Hepatocyte (in vitro differentiated cells): Measurements from ENCODE around the gene GPR3. TPM values are rescaled to one million over a fixed set of nuclear protein-coding genes. Genes with fewer than 3 reads are reported as not detected.

ENCODE experiments used
- DNase-seq: peaks from one replicate; pipeline ENCODE4 v3.0.0-alpha.2; 2016; ENCODE audit warnings: low spot score
- H2AFZ ChIP-seq: fragments of 200-600 bp; sonication (generic); 2 replicates; pipeline ENCODE4 v1.6.0; 2016; ENCODE audit warnings: antibody characterized with exemption, mild to moderate bottlenecking
- H3K27ac ChIP-seq: fragments of 200-600 bp; sonication (generic); 2 replicates; pipeline ENCODE4 v1.5.1; 2016; ENCODE audit warnings: mild to moderate bottlenecking
- H3K27me3 ChIP-seq: fragments of 200-600 bp; sonication (generic); 2 replicates; pipeline ENCODE4 v1.6.1; 2016
- H3K36me3 ChIP-seq: fragments of 200-600 bp; sonication (generic); replicated peaks from 2 replicates; pipeline ENCODE4 v1.5.1; 2016; ENCODE audit warnings: low read depth; ENCODE audit not compliant: insufficient read depth
- H3K4me1 ChIP-seq: fragments of 200-600 bp; sonication (generic); 2 replicates; pipeline ENCODE4 v1.5.1; 2016; ENCODE audit warnings: mild to moderate bottlenecking, moderate library complexity; ENCODE audit not compliant: insufficient read depth
- H3K4me2 ChIP-seq: fragments of 200-600 bp; sonication (generic); 2 replicates; pipeline ENCODE4 v1.6.0; 2016
- H3K4me3 ChIP-seq: fragments of 200-600 bp; sonication (generic); 2 replicates; pipeline ENCODE4 v1.5.1; 2016; ENCODE audit warnings: mild to moderate bottlenecking
- H3K79me2 ChIP-seq: fragments of 200-600 bp; sonication (generic); 2 replicates; pipeline ENCODE4 v1.6.0; 2017; ENCODE audit warnings: mild to moderate bottlenecking
- H3K9me2 ChIP-seq: fragments of 200-600 bp; sonication (generic); replicated peaks from 2 replicates; pipeline ENCODE4 v1.6.0; 2017; ENCODE audit warnings: mild to moderate bottlenecking; ENCODE audit not compliant: insufficient read depth
- H3K9me3 ChIP-seq: fragments of 200-600 bp; sonication (generic); 2 replicates; pipeline ENCODE4 v1.5.1; 2016; ENCODE audit warnings: low read depth, mild to moderate bottlenecking
- H4K20me1 ChIP-seq: fragments of 200-600 bp; sonication (generic); 2 replicates; pipeline ENCODE4 v1.6.0; 2016; ENCODE audit warnings: mild to moderate bottlenecking; ENCODE audit not compliant: insufficient read depth, poor library complexity, severe bottlenecking
- EZH2 ChIP-seq: fragments of 200-600 bp; sonication (generic); IDR thresholded peaks from 2 replicates; pipeline ENCODE4 v1.6.1; 2016; ENCODE audit warnings: antibody characterized with exemption, mild to moderate bottlenecking, borderline replicate concordance
- EZH2phosphoT487 ChIP-seq: fragments of 200-600 bp; sonication (generic); IDR thresholded peaks from one replicate; pipeline ENCODE4 v1.6.1; 2018; ENCODE audit warnings: antibody characterized with exemption, mild to moderate bottlenecking, low read depth, moderate library complexity; ENCODE audit not compliant: unreplicated experiment, severe bottlenecking
- WGBS: methylation state at CpG from one replicate; pipeline ENCODE4 v1.1.6; 2016; ENCODE audit warnings: low lambda C conversion rate; ENCODE audit errors: missing lambda C conversion rate; 5-methylcytosine and 5-hydroxymethylcytosine counted together
- polyA plus RNA-seq: library from polyadenylated mRNA; unstranded; fragments of >200 nt; fragmentation: Nextera tagmentation; extraction: Ambion mirVana; gene quantifications from 2 replicates; pipeline ENCODE4 v1.2.1, GENCODE V29; 2016
- total RNA-seq: library from RNA; depleted of rRNA; stranded (reverse); fragments of >200 nt; gene quantifications from 2 replicates; pipeline ENCODE4 v1.2.3, GENCODE V29; 2014
- TF ChIP-seq, protein P1 (sequence below): fragments of 200-600 bp; sonication (generic); IDR thresholded peaks from 2 replicates; pipeline ENCODE4 v1.5.1; 2016; ENCODE audit warnings: antibody characterized with exemption, mild to moderate bottlenecking; ENCODE audit not compliant: poor library complexity

GPR3 gene
- total and polyA plus RNA-seq, 2 experiments from 2014 or later, result 0.47 to 2.2 TPM

DNA sequence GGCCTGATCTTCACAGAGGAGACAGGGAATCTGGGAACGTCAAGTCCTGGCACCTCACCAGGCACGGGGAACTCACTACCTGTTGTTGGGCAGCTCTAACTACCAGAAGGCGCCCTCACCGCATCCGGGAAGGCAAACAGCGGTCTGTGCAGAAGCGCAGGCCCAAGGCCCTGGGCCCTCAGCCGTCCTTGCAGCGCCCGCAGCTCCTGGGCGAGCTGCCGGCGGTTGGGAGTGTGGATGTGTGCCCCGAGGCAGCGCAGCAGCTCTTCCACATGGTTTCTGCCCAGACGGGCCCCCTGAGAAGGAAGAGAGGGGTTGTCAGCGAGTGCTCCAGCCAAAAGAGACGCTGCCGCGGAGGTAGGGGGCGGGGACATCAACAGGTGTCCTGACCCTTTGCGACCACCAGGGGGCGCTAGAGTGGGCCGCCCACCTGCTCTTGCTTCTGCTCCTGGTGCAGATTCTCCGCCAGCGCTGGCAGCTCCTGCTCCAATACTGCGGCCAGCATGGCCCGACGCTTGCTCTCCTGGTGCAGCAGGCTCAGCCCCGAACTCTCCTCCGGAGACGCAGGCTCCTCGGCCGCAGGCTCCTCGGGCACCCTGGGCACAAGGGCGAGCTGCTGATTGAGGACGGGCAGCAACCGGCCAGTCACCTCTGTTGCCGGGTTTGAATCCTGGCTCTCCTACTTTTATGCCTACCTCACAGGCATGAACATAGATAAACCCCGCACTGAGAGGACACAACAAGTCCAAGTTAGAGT, 35.0 kb upstream of the GPR3 start:
- TF ChIP-seq, protein P1, sequence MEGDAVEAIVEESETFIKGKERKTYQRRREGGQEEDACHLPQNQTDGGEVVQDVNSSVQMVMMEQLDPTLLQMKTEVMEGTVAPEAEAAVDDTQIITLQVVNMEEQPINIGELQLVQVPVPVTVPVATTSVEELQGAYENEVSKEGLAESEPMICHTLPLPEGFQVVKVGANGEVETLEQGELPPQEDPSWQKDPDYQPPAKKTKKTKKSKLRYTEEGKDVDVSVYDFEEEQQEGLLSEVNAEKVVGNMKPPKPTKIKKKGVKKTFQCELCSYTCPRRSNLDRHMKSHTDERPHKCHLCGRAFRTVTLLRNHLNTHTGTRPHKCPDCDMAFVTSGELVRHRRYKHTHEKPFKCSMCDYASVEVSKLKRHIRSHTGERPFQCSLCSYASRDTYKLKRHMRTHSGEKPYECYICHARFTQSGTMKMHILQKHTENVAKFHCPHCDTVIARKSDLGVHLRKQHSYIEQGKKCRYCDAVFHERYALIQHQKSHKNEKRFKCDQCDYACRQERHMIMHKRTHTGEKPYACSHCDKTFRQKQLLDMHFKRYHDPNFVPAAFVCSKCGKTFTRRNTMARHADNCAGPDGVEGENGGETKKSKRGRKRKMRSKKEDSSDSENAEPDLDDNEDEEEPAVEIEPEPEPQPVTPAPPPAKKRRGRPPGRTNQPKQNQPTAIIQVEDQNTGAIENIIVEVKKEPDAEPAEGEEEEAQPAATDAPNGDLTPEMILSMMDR, result peak; percentile 90
- no peak for TF ChIP-seq EZH2
- no peak for TF ChIP-seq EZH2phosphoT487
- no peaks in the 10 kb centered on the region for H3K9me2 ChIP-seq
- no peak overlapping the region for H2AFZ ChIP-seq
- DNase-seq, result peak; percentile 77
- H4K20me1 ChIP-seq, result no peaks in the 10 kb centered on the region
- H3K27me3 ChIP-seq, result no peaks in the 10 kb centered on the region
- H3K27ac ChIP-seq, result no peak overlapping the region
- WGBS, result 39% methylated on average over 40 of the region's 40 CpGs
- H3K4me2 ChIP-seq, result peak overlapping the region; percentile 74
- no peaks in the 10 kb centered on the region for H3K9me3 ChIP-seq
- no peak overlapping the region for H3K4me3 ChIP-seq
- H3K36me3 ChIP-seq, result no peaks in the 10 kb centered on the region
- no peaks in the 10 kb centered on the region for H3K79me2 ChIP-seq
- H3K4me1 ChIP-seq, result no peaks in the 10 kb centered on the region

DNA sequence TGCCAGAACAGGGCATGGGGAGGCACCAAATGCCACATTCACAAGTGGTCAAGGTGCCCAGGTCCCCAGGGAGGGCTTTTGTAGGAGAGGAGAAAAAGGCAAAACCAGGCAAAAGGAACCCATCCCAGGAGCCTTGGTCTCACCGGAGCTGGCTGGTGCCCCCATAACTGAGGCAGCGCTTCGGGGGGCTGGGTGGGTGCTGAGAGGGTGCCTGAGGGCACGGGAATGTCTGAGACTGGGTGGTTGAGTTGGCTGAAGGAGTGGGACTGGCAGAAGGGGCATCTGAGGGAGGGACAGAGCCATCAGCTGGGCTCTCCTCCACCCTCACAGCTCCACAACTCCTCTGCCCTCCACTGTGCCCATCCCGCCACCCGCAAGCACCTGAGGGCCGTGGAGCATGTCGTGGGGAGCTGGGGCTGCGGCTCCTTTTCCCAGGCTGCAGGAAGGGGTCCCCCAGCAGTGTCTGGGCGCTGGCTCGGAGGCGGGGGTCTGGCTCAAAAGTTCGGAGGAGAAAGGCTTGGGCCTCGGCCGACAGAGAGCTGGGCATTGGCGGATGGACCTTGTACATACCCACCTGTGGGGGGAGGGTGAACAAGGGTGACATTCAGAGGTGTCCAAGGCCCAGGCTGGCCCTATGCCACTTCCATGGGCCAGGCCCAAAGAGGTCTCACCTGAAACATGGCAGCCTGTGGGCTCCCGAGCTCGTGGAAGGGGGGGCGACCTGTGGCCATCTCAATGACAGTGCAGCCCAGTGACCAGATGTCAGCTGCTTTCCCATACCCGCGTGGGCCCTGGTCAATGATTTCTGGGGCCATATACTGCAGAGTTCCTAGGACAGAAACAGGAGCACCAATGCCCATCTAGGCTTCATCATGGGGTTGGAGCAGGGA, 34.1 kb upstream of the GPR3 start:
- 96% methylated on average over 21 of the region's 21 CpGs for WGBS
- no peak for DNase-seq
- Histone ChIP-seq H3K4me1 (no peaks in the 10 kb centered on the region), H3K4me3 (no peak overlapping the region), H3K36me3 (no peaks in the 10 kb centered on the region), H3K27ac (no peak overlapping the region), H3K9me3 (no peaks in the 10 kb centered on the region), H3K9me2 (no peaks in the 10 kb centered on the region), H3K79me2 (no peaks in the 10 kb centered on the region), H2AFZ (no peak overlapping the region), H3K27me3 (no peaks in the 10 kb centered on the region), H4K20me1 (no peaks in the 10 kb centered on the region), H3K4me2 (no peak overlapping the region)
- no peak for TF ChIP-seq EZH2

DNA sequence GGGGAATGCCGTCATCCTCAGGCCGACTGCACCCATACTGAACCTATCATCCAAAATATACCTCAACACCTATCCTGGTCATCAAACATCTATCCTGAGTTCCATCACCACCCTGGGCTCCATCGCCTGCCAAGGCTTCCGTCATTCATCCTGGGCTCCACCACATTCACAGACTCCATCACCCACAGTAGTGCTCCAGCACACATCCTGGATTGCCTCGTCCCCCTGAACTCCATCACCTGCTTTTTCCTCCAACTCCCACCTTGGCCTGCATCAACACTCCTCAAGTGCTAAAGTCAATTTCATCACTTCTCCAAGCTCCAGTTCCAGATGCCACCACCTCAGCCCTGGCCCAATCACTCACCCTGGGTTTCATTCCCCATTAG, 33.5 kb upstream of the GPR3 start:
- Histone ChIP-seq H3K79me2 (no peaks in the 10 kb centered on the region), H2AFZ (no peak overlapping the region), H4K20me1 (no peaks in the 10 kb centered on the region), H3K27me3 (no peaks in the 10 kb centered on the region), H3K9me3 (no peaks in the 10 kb centered on the region), H3K27ac (no peak overlapping the region), H3K4me1 (no peaks in the 10 kb centered on the region), H3K4me3 (no peak overlapping the region), H3K36me3 (no peaks in the 10 kb centered on the region), H3K9me2 (no peaks in the 10 kb centered on the region), H3K4me2 (no peak overlapping the region)
- no peak for DNase-seq
- no peak for TF ChIP-seq EZH2phosphoT487
- TF ChIP-seq, protein P1, result no peak
- no peak for TF ChIP-seq EZH2
- WGBS, result 98% methylated on average over 5 of the region's 5 CpGs

DNA sequence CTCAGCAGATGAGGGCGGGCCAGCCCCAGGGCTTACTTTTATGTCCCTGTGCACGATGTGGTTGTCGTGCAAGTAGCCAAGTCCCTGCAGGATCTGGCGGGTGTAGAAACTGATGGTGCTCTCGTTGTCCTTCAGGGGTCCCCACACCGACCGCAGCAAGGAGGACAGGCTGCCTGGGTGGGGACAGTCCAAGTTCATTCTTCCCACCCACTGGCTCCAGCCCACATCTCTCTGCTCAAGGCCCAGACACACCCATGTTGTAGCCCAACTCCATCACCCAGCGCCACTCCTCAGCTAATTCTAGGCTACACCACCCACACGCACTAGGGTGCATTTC, 32.6 kb upstream of the GPR3 start:
- H3K79me2 ChIP-seq, result no peaks in the 10 kb centered on the region
- 48% methylated on average over 9 of the region's 9 CpGs for WGBS
- no peaks in the 10 kb centered on the region for H3K4me1 ChIP-seq
- TF ChIP-seq EZH2phosphoT487, result no peak
- TF ChIP-seq, protein P1, result no peak
- no peak for TF ChIP-seq EZH2
- H3K4me3 ChIP-seq, result no peak overlapping the region
- H3K4me2 ChIP-seq, result peak overlapping the region; percentile 97
- DNase-seq, result no peak
- H3K27me3 ChIP-seq, result no peaks in the 10 kb centered on the region
- no peak overlapping the region for H3K27ac ChIP-seq
- no peaks in the 10 kb centered on the region for H4K20me1 ChIP-seq
- no peak overlapping the region for H2AFZ ChIP-seq
- no peaks in the 10 kb centered on the region for H3K9me2 ChIP-seq
- H3K9me3 ChIP-seq, result no peaks in the 10 kb centered on the region
- H3K36me3 ChIP-seq, result no peaks in the 10 kb centered on the region
